Prostate gland (tissue), 2 donors: Measurements from ENCODE around the gene LAMA4. TPM values are rescaled to one million over a fixed set of nuclear protein-coding genes. Genes with fewer than 3 reads are reported as not detected.
"Not testable (repeated sequence)": the region's sequence is repeated elsewhere in the genome, so short reads cannot be mapped to it uniquely, and the experiment has no call there.

Experiments used
- DNase-seq: peaks from one replicate; pipeline ENCODE4 v3.0.0-alpha.2; 2019; ENCODE audit warnings: low spot score
- H3K27ac ChIP-seq, 2 donors: fragments of 200-600 bp; sonication (generic); 2 replicates each; pipeline ENCODE4 v1.5.1; 2017 to 2019
- H3K27me3 ChIP-seq: fragments of 200-600 bp; sonication (generic); replicated peaks from 2 replicates; pipeline ENCODE4 v1.5.1; 2019; ENCODE audit not compliant: insufficient read depth
- H3K36me3 ChIP-seq, 2 donors: fragments of 200-600 bp; sonication (generic); 1 replicate in 1 of 2; 2 replicates in 1 of 2; pipeline versions ENCODE4 v1.5.1 to v1.8.1; 2017 to 2019
- H3K4me1 ChIP-seq: fragments of 200-600 bp; sonication (generic); replicated peaks from 2 replicates; pipeline ENCODE4 v1.5.1; 2019
- H3K4me3 ChIP-seq, 2 donors: fragments of 200-600 bp; sonication (generic); 2 replicates each; pipeline ENCODE4 v1.5.1; 2017 to 2019
- H3K9me3 ChIP-seq: fragments of 200-600 bp; sonication (generic); 2 replicates; pipeline ENCODE4 v1.5.1; 2017
- CTCF ChIP-seq, 4 experiments: fragments of 200-600 bp in 2 of 4; fragments of 450-650 bp in 2 of 4; sonication (generic) in 2 of 4; IDR thresholded peaks; 1 replicate in 3 of 4; 2 replicates in 1 of 4; pipeline ENCODE4 v1.5.1; 2016 to 2019; ENCODE audit warnings: antibody characterized with exemption in 4 of 4, mild to moderate bottlenecking in 2 of 4, moderate library complexity in 2 of 4
- POLR2A ChIP-seq: fragments of 450-650 bp; IDR thresholded peaks from one replicate; pipeline ENCODE4 v1.6.1; 2016; ENCODE audit warnings: antibody characterized with exemption, mild to moderate bottlenecking
- POLR2AphosphoS5 ChIP-seq: sonication (generic); formaldehyde crosslinking; IDR thresholded peaks from one replicate; pipeline ENCODE4 v1.6.1; 2017; ENCODE audit warnings: antibody characterized with exemption
- WGBS: methylation state at CpG from one replicate; pipeline ENCODE4 v1.1.5; 2018; 5-methylcytosine and 5-hydroxymethylcytosine counted together
- intact Hi-C: fragments of 100-400 bp; cut with DNase I; formaldehyde crosslinking; loops from one replicate; pipeline ENCODE4 v1.14.2; 2022
- total RNA-seq, 2 donors: library from RNA; depleted of rRNA; stranded (reverse); fragments of >200 nt; gene quantifications; one replicate each; pipeline ENCODE4 v1.1.0, GENCODE V29; 2016

The LAMA4 gene
- total RNA-seq, 2 donors from 2014 or later = 9.6 to 48.3 TPM

- no peak for TF ChIP-seq POLR2A
- no peak for TF ChIP-seq CTCF (IDR thresholded peaks at IDR 0.05)
- no peak for TF ChIP-seq POLR2AphosphoS5
- Histone ChIP-seq H3K4me1 (no peaks in the 10 kb centered on the region), H3K4me3 (no peak overlapping the region), H3K9me3 (no peaks in the 10 kb centered on the region), H3K27ac (no peak overlapping the region), H3K36me3 (no peaks in the 10 kb centered on the region), H3K27me3 (no peaks in the 10 kb centered on the region)
- 72% methylated on average over 2 of the region's 2 CpGs for WGBS
- no peak for DNase-seq
- intact Hi-C loops = no loop called here
Measured at GRCh38 chr6:112106562-112106961, 147.8 kb downstream of the LAMA4 start.

- H3K27ac ChIP-seq, H3K4me1 ChIP-seq, H3K36me3 ChIP-seq, intact Hi-C loops, H3K9me3 ChIP-seq, H3K4me3 ChIP-seq, DNase-seq, H3K27me3 ChIP-seq: not testable (repeated sequence)
- 90% methylated on average over 2 of the region's 2 CpGs for WGBS
Measured at GRCh38 chr6:112106026-112106425, 148.3 kb downstream of the LAMA4 start.

GRCh38 chr6:112100561-112100960, 153.8 kb downstream of the LAMA4 start:
- Histone ChIP-seq H3K4me3 (no peak overlapping the region), H3K27me3 (no peaks in the 10 kb centered on the region), H3K36me3 (no peaks in the 10 kb centered on the region), H3K4me1 (no peaks in the 10 kb centered on the region), H3K9me3 (no peaks in the 10 kb centered on the region), H3K27ac (no peak overlapping the region)
- WGBS = 77% methylated on average over 4 of the region's 4 CpGs
- intact Hi-C loops = no loop called here
- DNase-seq = no peak
- TF ChIP-seq POLR2A (no peak), CTCF (IDR thresholded peaks at IDR 0.05) (no peak), POLR2AphosphoS5 (no peak)

GRCh38 chr6:112096901-112097300, 157.5 kb downstream of the LAMA4 start:
- Histone ChIP-seq H3K4me3 (no peak overlapping the region), H3K36me3 (no peaks in the 10 kb centered on the region), H3K27me3 (no peaks in the 10 kb centered on the region), H3K9me3 (no peaks in the 10 kb centered on the region), H3K27ac (no peak overlapping the region), H3K4me1 (no peaks in the 10 kb centered on the region)
- no peak for TF ChIP-seq POLR2A
- no peak for TF ChIP-seq CTCF (IDR thresholded peaks at IDR 0.05)
- no peak for TF ChIP-seq POLR2AphosphoS5
- intact Hi-C loops = no loop called here
- 90% methylated on average over 2 of the region's 2 CpGs for WGBS
- DNase-seq = no peak

GRCh38 chr6:112087916-112088315, 166.5 kb downstream of the LAMA4 start:
- intact Hi-C loops = loop anchor here (5.0 kb wide), 1 partner anchor 74 kb away; no protein-coding TSS in a partner anchor
- WGBS = 16% methylated on average over 7 of the region's 7 CpGs
- peak overlapping the region; percentile 67 to 76 for H3K4me3 ChIP-seq
- H3K9me3 ChIP-seq = no peaks in the 10 kb centered on the region
- DNase-seq = no peak
- H3K36me3 ChIP-seq = no peaks in the 10 kb centered on the region
- no peaks in the 10 kb centered on the region for H3K4me1 ChIP-seq
- no peak for TF ChIP-seq CTCF (IDR thresholded peaks at IDR 0.05)
- TF ChIP-seq POLR2AphosphoS5 = no peak
- no peak for TF ChIP-seq POLR2A
- H3K27me3 ChIP-seq = no peaks in the 10 kb centered on the region
- H3K27ac ChIP-seq = peak overlapping the region; percentile 80 to 81
